Measurements from ENCODE around the gene ASCC3. TPM values are rescaled to one million over a fixed set of nuclear protein-coding genes. Genes with fewer than 3 reads are reported as not detected.
"Not testable (repeated sequence)": the region's sequence is repeated elsewhere in the genome, so short reads cannot be mapped to it uniquely, and the experiment has no call there.

ASCC3 gene
- polyA plus RNA-seq, 2 of the 4 experiments (the other 2 are of a cell fraction): 17.4 to 35.3 TPM

- CTCF ChIA-PET: interaction anchor here (1.1 to 3.4 kb wide), 4 partner anchors 541 to 657 kb away, joined by 3 to 11 read pairs (median 7); no protein-coding TSS in a partner anchor
- POLR2A ChIA-PET: no interaction called here
- peaks cover 4% of the 10 kb centered on the region; the same call in 1 of the 3 replicates for H3K4me1 ChIP-seq
- H3K27ac ChIP-seq: no peak overlapping the region
- no peak for ATAC-seq
- no peak for DNase-seq (ENCODE audit: low read depth in 1 of 2, low spot score in 1 of 2)
- no peak for FAIRE-seq
- H3K9me3 ChIP-seq: no peaks in the 10 kb centered on the region
- TF ChIP-seq CBX2 (IDR thresholded peaks at IDR 0.05; ENCODE audit: borderline replicate concordance, low read depth) (no peak), CBX8 (IDR thresholded peaks at IDR 0.05) (no peak), EHMT2 (IDR thresholded peaks at IDR 0.05; ENCODE audit: low read depth) (no peak), ZSCAN20 (CRISPR knock-in tag; IDR thresholded peaks at IDR 0.05) (no peak), RNF2 (IDR thresholded peaks at IDR 0.05; ENCODE audit: borderline replicate concordance, low read depth) (no peak), CHD2 (IDR thresholded peaks at IDR 0.05; ENCODE audit: low read length, partially characterized antibody) (no peak), HEYL (CRISPR knock-in tag; IDR thresholded peaks at IDR 0.05) (no peak), FOXS1 (CRISPR knock-in tag; IDR thresholded peaks at IDR 0.05) (no peak), FOSL2 (IDR thresholded peaks at IDR 0.05) (no peak), FOSL2 (CRISPR knock-in tag; IDR thresholded peaks at IDR 0.05) (no peak), SMC3 (IDR thresholded peaks at IDR 0.05) (no peak), ATOH8 (CRISPR knock-in tag; IDR thresholded peaks at IDR 0.05; ENCODE audit: low read depth) (no peak)
- TF ChIP-seq, protein P1, sequence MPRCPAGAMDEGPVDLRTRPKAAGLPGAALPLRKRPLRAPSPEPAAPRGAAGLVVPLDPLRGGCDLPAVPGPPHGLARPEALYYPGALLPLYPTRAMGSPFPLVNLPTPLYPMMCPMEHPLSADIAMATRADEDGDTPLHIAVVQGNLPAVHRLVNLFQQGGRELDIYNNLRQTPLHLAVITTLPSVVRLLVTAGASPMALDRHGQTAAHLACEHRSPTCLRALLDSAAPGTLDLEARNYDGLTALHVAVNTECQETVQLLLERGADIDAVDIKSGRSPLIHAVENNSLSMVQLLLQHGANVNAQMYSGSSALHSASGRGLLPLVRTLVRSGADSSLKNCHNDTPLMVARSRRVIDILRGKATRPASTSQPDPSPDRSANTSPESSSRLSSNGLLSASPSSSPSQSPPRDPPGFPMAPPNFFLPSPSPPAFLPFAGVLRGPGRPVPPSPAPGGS (IDR thresholded peaks at IDR 0.05): no peak
- H3K4me3 ChIP-seq: no peak overlapping the region
- H3K4me2 ChIP-seq: no peak overlapping the region
- WGBS (ENCODE audit: missing lambda C conversion rate): 53% methylated on average over 2 of the region's 2 CpGs
These were observed 222.6 kb downstream of the ASCC3 start for GRCh38 chr6:100658486-100658885.

- peak in 1 of 2 experiments; percentile 18 for DNase-seq (ENCODE audit: low read depth in 1 of 2, low spot score in 1 of 2)
- Histone ChIP-seq H3K4me2 (no peak overlapping the region), H3K9me3 (no peaks in the 10 kb centered on the region), H3K4me1 (peaks cover under 1% of the 10 kb centered on the region; the same call in 1 of the 3 replicates), H3K27ac (no peak overlapping the region), H3K4me3 (no peak overlapping the region)
- ATAC-seq: peak in 1 of 2 experiments; percentile 58; a peak in 1 of 6 replicates
- no peak for FAIRE-seq
- POLR2A ChIA-PET: no interaction called here
- CTCF ChIA-PET: interaction anchor here (0.8 to 3.4 kb wide), 6 partner anchors 143 to 656 kb away, joined by 3 to 11 read pairs (median 4); no protein-coding TSS in a partner anchor
- TF ChIP-seq HOXA7 (CRISPR knock-in tag; IDR thresholded peaks at IDR 0.05) (no peak), HEYL (CRISPR knock-in tag; IDR thresholded peaks at IDR 0.05) (no peak), CTCF (IDR thresholded peaks at IDR 0.05) (peak; percentile 86), TFCP2L1 (CRISPR knock-in tag; IDR thresholded peaks at IDR 0.05) (no peak), SMC3 (IDR thresholded peaks at IDR 0.05) (peak; percentile 86), RAD21 (conservative IDR thresholded peaks at IDR 0.05 in 1 of 2, IDR thresholded peaks at IDR 0.05 in 1 of 2) (peak; percentile 79 to 86), HOXB13 (CRISPR knock-in tag; IDR thresholded peaks at IDR 0.05; ENCODE audit: low read depth) (no peak)
- 34% methylated on average over 2 of the region's 2 CpGs for WGBS (ENCODE audit: missing lambda C conversion rate)
These were observed 223.3 kb downstream of the ASCC3 start for GRCh38 chr6:100657678-100658330.

DNA sequence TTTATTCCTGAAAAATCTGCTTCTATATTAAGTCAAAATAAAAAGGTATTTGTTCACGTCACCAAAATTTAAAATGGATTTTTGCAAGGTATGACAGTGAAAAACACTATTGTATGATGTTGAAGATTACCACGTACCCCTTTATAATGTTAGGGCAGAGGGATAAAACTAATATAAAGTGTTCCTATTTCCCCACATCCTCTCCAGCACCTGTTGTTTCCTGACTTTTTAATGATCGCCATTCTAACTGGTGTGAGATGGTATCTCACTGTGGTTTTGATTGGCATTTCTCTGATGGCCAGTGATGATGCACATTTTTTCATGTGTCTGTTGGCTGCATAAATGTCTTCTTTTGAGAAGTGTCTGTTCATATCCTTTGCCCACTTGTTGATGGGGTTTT is 240.0 kb downstream of the ASCC3 start:
- DNase-seq (ENCODE audit: low read depth in 1 of 2, low spot score in 1 of 2); H3K27ac ChIP-seq; H3K4me3 ChIP-seq; POLR2A ChIA-PET; H3K4me2 ChIP-seq; CTCF ChIA-PET; H3K4me1 ChIP-seq; FAIRE-seq; H3K9me3 ChIP-seq; ATAC-seq: not testable (repeated sequence)
- WGBS (ENCODE audit: missing lambda C conversion rate): 88% methylated on average over 3 of the region's 3 CpGs
